Neural crest cell (in vitro differentiated cells): ENCODE measurements around the gene EBP. TPM values are rescaled to one million over a fixed set of nuclear protein-coding genes. Genes with fewer than 3 reads are reported as not detected.
A peak's percentile ranks its signal among the peaks of the same experiment; 100 is the strongest.

Experiments
- DNase-seq: peaks from one replicate; pipeline ENCODE4 v3.0.0; 2021; ENCODE audit warnings: low read depth, mixed read lengths, low spot score
- H3K27ac Mint-ChIP-seq: one replicate; pipeline ENCODE4 v1.8.0; 2021; ENCODE audit warnings: mild to moderate bottlenecking, mixed read lengths; ENCODE audit not compliant: unreplicated experiment
- H3K27me3 Mint-ChIP-seq: 2 replicates; pipeline ENCODE4 v1.8.0; 2021; ENCODE audit warnings: low read depth, mild to moderate bottlenecking, mixed read lengths
- H3K36me3 Mint-ChIP-seq: 2 replicates; pipeline ENCODE4 v1.8.0; 2021; ENCODE audit warnings: low read depth, mild to moderate bottlenecking, mixed read lengths
- H3K4me1 Mint-ChIP-seq: 2 replicates; pipeline ENCODE4 v1.8.0; 2021; ENCODE audit warnings: mixed read lengths
- H3K4me3 Mint-ChIP-seq: one replicate; pipeline ENCODE4 v1.8.0; 2021; ENCODE audit warnings: mild to moderate bottlenecking, mixed read lengths
- H3K9me3 Mint-ChIP-seq: 2 replicates; pipeline ENCODE4 v1.8.0; 2021; ENCODE audit warnings: mixed read lengths
- total RNA-seq: library from RNA; stranded (reverse); gene quantifications from 2 replicates; pipeline ENCODE4 v1.2.1, GENCODE V29; 2021
- TF ChIP-seq, protein P1 (sequence below): fragments of 200-600 bp; sonication (generic); conservative IDR thresholded peaks from 2 replicates; pipeline ENCODE4 v1.5.0; 2021; ENCODE audit warnings: antibody characterized with exemption, mild to moderate bottlenecking

The EBP gene
- total RNA-seq, 1 donor from 2014 or later: 168 TPM

DNA sequence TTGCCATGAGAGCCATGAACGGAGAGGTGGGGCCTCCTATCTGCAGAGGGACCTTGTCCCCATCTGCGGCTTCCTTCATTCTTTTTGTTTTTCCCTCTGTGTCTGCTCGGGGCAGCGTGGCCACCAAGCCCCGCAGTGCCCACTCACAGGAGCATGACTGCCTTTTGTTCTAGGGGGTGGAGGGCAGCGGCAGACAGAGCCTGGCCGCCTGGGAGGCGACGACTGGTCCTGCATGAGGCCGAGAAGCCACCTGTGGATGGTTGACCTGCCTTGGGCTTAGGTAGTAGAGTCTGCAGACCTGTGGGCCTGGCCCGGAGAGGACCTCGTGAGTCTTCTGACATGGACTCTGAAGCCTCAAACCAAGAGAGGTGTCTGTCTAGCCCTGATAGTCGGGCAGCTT is 54.0 kb downstream of the EBP start:
- no peaks in the 10 kb centered on the region for H3K9me3 Mint-ChIP-seq
- peaks cover 20% of the 10 kb centered on the region for H3K36me3 Mint-ChIP-seq
- peak overlapping the region; percentile 99 for H3K4me3 Mint-ChIP-seq
- peak overlapping the region; percentile 91 for H3K27ac Mint-ChIP-seq
- no peaks in the 10 kb centered on the region for H3K27me3 Mint-ChIP-seq
- TF ChIP-seq, protein P1, sequence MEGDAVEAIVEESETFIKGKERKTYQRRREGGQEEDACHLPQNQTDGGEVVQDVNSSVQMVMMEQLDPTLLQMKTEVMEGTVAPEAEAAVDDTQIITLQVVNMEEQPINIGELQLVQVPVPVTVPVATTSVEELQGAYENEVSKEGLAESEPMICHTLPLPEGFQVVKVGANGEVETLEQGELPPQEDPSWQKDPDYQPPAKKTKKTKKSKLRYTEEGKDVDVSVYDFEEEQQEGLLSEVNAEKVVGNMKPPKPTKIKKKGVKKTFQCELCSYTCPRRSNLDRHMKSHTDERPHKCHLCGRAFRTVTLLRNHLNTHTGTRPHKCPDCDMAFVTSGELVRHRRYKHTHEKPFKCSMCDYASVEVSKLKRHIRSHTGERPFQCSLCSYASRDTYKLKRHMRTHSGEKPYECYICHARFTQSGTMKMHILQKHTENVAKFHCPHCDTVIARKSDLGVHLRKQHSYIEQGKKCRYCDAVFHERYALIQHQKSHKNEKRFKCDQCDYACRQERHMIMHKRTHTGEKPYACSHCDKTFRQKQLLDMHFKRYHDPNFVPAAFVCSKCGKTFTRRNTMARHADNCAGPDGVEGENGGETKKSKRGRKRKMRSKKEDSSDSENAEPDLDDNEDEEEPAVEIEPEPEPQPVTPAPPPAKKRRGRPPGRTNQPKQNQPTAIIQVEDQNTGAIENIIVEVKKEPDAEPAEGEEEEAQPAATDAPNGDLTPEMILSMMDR: no peak
- H3K4me1 Mint-ChIP-seq: peaks cover 20% of the 10 kb centered on the region
- DNase-seq: no peak

DNA sequence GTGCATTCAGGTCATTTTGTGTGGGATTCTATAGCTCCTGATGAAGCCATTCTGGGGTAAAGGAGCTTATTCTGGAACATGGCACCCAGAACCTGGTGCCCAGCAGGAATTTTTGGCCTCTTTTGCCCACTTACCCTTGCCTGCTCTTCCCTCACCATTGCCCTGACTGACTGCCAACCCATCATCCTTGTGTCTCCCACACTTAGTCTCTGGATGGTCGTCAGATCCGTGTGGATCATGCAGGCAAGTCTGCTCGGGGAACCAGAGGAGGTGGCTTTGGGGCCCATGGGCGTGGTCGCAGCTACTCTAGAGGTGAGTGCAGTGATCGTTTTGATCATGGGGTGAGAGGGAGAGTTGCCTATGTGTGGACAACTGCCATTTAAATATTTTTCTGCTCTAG is 54.5 kb downstream of the EBP start:
- Mint-ChIP-seq H3K4me3 (peak overlapping the region; percentile 99), H3K27me3 (no peaks in the 10 kb centered on the region), H3K4me1 (peaks cover 20% of the 10 kb centered on the region), H3K36me3 (peaks cover 20% of the 10 kb centered on the region), H3K9me3 (no peaks in the 10 kb centered on the region), H3K27ac (no peak overlapping the region)
- TF ChIP-seq, protein P1: no peak
- no peak for DNase-seq

Other genes starting within 250 kb of the EBP start
- not detected in 2 replicates for gene SSX3, start 165.1 kb upstream of the EBP start, total RNA-seq
- gene SSX4, start 138.3 kb upstream of the EBP start, total RNA-seq: not detected in 2 replicates
- gene SSX4B, start 109.8 kb upstream of the EBP start, total RNA-seq: not detected in 2 replicates
- gene SLC38A5, start 51.5 kb upstream of the EBP start, total RNA-seq: 6.5 and 8.8 TPM in 2 replicates
- gene FTSJ1, start 45.6 kb upstream of the EBP start, total RNA-seq: 42.2 and 45.8 TPM in 2 replicates
- gene PORCN, start 12.8 kb upstream of the EBP start, total RNA-seq: 13.0 and 14.2 TPM in 2 replicates
- 9.1 and 12.0 TPM in 2 replicates for gene TBC1D25, start 17.9 kb downstream of the EBP start, total RNA-seq
- gene RBM3, start 52.7 kb downstream of the EBP start, total RNA-seq: 248 and 261 TPM in 2 replicates
- gene WDR13, start 75.7 kb downstream of the EBP start, total RNA-seq: 68.8 and 75.3 TPM in 2 replicates
- gene WAS, start 162.0 kb downstream of the EBP start, total RNA-seq: 0.64 and 0.70 TPM in 2 replicates
- gene SUV39H1, start 174.9 kb downstream of the EBP start, total RNA-seq: 20.4 and 20.8 TPM in 2 replicates
- not detected in 2 replicates for gene GLOD5, start 239.9 kb downstream of the EBP start, total RNA-seq